ENCODE results near the gene DNALI1. TPM values are rescaled to one million over a fixed set of nuclear protein-coding genes. Genes with fewer than 3 reads are reported as not detected.
A peak's percentile ranks its signal among the peaks of the same experiment; 100 is the strongest.

Gene DNALI1
- total RNA-seq, 1 donor from 2014 or later = 36.5 TPM

GRCh38 chr1:37567023-37567422 is 10.3 kb downstream of the DNALI1 start:
- Mint-ChIP-seq H3K27ac (peak overlapping the region; percentile 36), H3K36me3 (peaks cover 43% of the 10 kb centered on the region), H3K4me3 (no peak overlapping the region), H3K4me1 (no peaks in the 10 kb centered on the region), H3K9me3 (no peaks in the 10 kb centered on the region), H3K27me3 (ENCODE audit: insufficient read depth, low read depth) (no peaks in the 10 kb centered on the region)
- H3K36me3 ChIP-seq = peaks cover 4% of the 10 kb centered on the region
- no peaks in the 10 kb centered on the region for H3K9me3 ChIP-seq (ENCODE audit: low read depth)
- TF ChIP-seq EZH2phosphoT487 (IDR thresholded peaks at IDR 0.05) = no peak
- no peak for TF ChIP-seq EZH2 (IDR thresholded peaks at IDR 0.05)
- TF ChIP-seq, protein P1, sequence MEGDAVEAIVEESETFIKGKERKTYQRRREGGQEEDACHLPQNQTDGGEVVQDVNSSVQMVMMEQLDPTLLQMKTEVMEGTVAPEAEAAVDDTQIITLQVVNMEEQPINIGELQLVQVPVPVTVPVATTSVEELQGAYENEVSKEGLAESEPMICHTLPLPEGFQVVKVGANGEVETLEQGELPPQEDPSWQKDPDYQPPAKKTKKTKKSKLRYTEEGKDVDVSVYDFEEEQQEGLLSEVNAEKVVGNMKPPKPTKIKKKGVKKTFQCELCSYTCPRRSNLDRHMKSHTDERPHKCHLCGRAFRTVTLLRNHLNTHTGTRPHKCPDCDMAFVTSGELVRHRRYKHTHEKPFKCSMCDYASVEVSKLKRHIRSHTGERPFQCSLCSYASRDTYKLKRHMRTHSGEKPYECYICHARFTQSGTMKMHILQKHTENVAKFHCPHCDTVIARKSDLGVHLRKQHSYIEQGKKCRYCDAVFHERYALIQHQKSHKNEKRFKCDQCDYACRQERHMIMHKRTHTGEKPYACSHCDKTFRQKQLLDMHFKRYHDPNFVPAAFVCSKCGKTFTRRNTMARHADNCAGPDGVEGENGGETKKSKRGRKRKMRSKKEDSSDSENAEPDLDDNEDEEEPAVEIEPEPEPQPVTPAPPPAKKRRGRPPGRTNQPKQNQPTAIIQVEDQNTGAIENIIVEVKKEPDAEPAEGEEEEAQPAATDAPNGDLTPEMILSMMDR (IDR thresholded peaks at IDR 0.05) = no peak
- H3K4me2 ChIP-seq = no peak overlapping the region
- H4K20me1 ChIP-seq (ENCODE audit: low read depth) = no peaks in the 10 kb centered on the region
- no peak for DNase-seq (ENCODE audit: low spot score)
- no peaks in the 10 kb centered on the region for H3K79me2 ChIP-seq (ENCODE audit: low read depth)
- H3K27me3 ChIP-seq = no peaks in the 10 kb centered on the region
- no peak overlapping the region for H3K27ac ChIP-seq
- H3K4me3 ChIP-seq = no peak overlapping the region
- H3K4me1 ChIP-seq = no peaks in the 10 kb centered on the region
- peaks cover 5% of the 10 kb centered on the region for H3F3A ChIP-seq (ENCODE audit: low read depth)
- no peak overlapping the region for H3K9ac ChIP-seq
- no peak overlapping the region for H2AFZ ChIP-seq (replicated peaks)

DNA sequence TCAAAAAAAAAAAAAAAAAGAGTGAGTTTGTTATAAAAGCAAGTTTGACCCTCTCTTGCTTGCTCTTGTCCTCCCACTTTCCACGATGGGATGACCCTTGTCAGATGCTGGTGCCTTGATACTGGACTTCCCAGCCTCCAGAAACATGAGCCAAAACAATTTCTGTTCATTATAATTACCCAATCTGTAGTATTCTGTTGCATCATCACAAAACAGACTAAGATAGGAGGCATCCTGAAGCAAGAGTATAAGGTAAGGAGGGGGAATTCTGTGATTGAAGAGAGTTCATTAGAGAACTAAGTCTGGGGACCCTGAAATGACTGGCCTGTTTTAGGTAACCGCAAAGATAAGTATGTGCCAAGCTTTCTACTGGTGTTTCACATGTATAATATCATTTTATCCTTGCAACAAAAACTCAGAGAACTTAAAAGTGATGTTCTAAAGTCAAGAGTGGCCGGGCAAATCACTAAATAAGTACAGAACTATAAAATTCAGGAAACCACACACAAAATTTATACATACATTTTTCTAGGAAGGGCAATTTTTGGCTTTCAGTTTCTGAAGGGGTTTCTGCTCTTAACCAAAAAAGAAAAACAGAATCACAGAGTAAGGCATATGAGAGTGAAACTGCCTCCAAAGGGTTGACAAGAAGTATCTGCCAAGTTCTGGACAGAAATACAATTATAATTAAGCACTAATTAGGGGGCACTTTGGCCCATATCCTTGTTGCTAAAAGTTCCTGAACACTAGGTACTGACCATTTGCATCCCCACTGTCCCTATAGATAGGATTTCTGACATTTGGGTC is 14.0 kb downstream of the DNALI1 start:
- H3K27me3 Mint-ChIP-seq (ENCODE audit: insufficient read depth, low read depth) = no peaks in the 10 kb centered on the region
- H3F3A ChIP-seq (ENCODE audit: low read depth) = no peaks in the 10 kb centered on the region
- H3K4me3 ChIP-seq = no peak overlapping the region
- H3K4me2 ChIP-seq = no peak overlapping the region
- H3K27ac ChIP-seq = no peak overlapping the region
- no peaks in the 10 kb centered on the region for H3K9me3 Mint-ChIP-seq
- H3K27ac Mint-ChIP-seq = no peak overlapping the region
- H3K9ac ChIP-seq = no peak overlapping the region
- H3K4me1 Mint-ChIP-seq = no peaks in the 10 kb centered on the region
- H3K36me3 Mint-ChIP-seq = peaks cover 42% of the 10 kb centered on the region
- no peaks in the 10 kb centered on the region for H3K27me3 ChIP-seq
- no peaks in the 10 kb centered on the region for H4K20me1 ChIP-seq (ENCODE audit: low read depth)
- H3K36me3 ChIP-seq = peaks cover 4% of the 10 kb centered on the region
- no peaks in the 10 kb centered on the region for H3K79me2 ChIP-seq (ENCODE audit: low read depth)
- TF ChIP-seq, protein P1 (IDR thresholded peaks at IDR 0.05) = no peak
- TF ChIP-seq EZH2 (IDR thresholded peaks at IDR 0.05) (no peak), EZH2phosphoT487 (IDR thresholded peaks at IDR 0.05) (no peak)
- no peak overlapping the region for H2AFZ ChIP-seq (replicated peaks)
- no peak overlapping the region for H3K4me3 Mint-ChIP-seq
- no peaks in the 10 kb centered on the region for H3K9me3 ChIP-seq (ENCODE audit: low read depth)
- no peaks in the 10 kb centered on the region for H3K4me1 ChIP-seq
- DNase-seq (ENCODE audit: low spot score) = no peak

GRCh38 chr1:37574834-37575480 is 18.2 kb downstream of the DNALI1 start:
- Histone ChIP-seq H3K9ac (no peak overlapping the region), H3K27ac (no peak overlapping the region), H4K20me1 (ENCODE audit: low read depth) (peaks cover 3% of the 10 kb centered on the region), H3K79me2 (ENCODE audit: low read depth) (no peaks in the 10 kb centered on the region), H3K27me3 (no peaks in the 10 kb centered on the region), H3K4me3 (no peak overlapping the region), H3K36me3 (peaks cover 4% of the 10 kb centered on the region), H3F3A (ENCODE audit: low read depth) (no peaks in the 10 kb centered on the region), H2AFZ (replicated peaks) (no peak overlapping the region), H3K9me3 (ENCODE audit: low read depth) (no peaks in the 10 kb centered on the region), H3K4me1 (no peaks in the 10 kb centered on the region), H3K4me2 (no peak overlapping the region)
- TF ChIP-seq EZH2phosphoT487 (IDR thresholded peaks at IDR 0.05) (no peak), EZH2 (IDR thresholded peaks at IDR 0.05) (no peak)
- TF ChIP-seq, protein P1 (IDR thresholded peaks at IDR 0.05) = no peak
- DNase-seq (ENCODE audit: low spot score) = no peak
- H3K36me3 Mint-ChIP-seq = peaks cover 29% of the 10 kb centered on the region
- no peak overlapping the region for H3K27ac Mint-ChIP-seq
- no peaks in the 10 kb centered on the region for H3K4me1 Mint-ChIP-seq
- no peaks in the 10 kb centered on the region for H3K9me3 Mint-ChIP-seq
- no peak overlapping the region for H3K4me3 Mint-ChIP-seq
- no peaks in the 10 kb centered on the region for H3K27me3 Mint-ChIP-seq (ENCODE audit: insufficient read depth, low read depth)

Measured in neural progenitor cell (in vitro differentiated cells).